Activated effector memory CD4-positive, alpha-beta T cell treated with Interleukin-2 at 50 U/mL for 16 hours (primary cell): ENCODE results near the gene CTBP1.

ENCODE experiments used
- DNase-seq: peaks from one replicate; pipeline ENCODE4 v3.0.0-alpha.2; 2020

CTBP1 gene

DNA sequence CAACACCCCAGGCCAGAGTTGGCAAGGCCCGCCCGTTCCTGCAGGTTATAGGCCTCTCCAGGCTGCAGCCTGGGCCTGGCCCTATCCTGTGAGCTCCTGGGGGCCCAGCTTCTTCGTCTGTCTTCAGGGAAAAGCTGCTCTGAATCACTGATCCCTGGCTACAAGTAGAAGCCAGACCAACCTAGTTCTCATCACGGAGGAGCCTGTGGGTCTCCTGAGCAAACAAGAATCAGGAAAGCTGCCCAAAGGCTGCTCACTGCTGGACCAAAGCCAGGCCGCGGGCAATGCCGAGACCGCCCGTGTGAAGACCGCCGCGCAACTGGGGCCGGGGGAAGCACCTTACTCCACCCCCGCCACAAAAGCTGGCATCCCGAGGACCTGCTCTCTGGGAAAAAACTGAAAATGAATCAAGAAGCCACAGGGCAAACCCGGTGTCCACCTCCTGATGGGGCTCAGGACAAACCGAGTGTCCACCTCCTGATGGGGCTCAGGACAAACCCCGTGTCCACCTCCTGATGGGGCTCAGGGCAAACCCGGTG, 12.8 kb downstream of the CTBP1 start:
- DNase-seq = no peak

DNA sequence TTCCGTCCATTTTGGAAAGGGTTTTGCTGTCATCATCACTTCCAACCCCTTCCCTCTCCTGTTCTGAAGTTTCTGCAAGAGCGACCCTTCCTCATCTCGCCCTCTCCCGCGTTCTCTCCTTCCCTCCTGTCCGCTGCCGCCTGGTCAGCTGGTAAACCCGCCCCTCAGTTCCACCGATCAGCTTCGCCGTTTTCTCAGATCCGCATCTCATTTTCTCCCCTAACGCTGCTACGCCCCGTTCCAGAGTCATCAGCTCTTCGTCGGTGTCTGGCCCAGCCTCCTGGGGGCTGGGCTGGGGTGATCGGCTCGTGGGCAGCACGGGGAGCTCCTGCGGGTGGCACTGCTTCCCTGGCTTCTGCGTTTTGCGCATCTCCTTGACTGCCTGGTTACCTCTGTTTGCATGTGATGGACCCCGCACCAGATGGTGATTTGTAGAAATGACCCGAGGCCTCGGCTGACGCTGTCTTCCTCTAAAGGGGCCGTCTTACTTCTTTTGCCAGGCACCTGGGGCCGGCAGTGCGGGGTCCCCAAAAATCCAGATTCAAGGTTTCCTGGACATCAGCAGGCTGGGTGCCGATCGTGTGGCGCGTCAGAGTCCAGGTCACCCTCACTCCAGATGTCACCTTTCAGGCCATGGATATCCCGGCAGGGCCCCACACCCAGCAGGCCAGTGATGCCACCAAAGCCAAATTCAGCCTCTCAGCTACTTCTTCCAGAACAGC, 13.4 kb downstream of the CTBP1 start:
- DNase-seq = no peak

DNA sequence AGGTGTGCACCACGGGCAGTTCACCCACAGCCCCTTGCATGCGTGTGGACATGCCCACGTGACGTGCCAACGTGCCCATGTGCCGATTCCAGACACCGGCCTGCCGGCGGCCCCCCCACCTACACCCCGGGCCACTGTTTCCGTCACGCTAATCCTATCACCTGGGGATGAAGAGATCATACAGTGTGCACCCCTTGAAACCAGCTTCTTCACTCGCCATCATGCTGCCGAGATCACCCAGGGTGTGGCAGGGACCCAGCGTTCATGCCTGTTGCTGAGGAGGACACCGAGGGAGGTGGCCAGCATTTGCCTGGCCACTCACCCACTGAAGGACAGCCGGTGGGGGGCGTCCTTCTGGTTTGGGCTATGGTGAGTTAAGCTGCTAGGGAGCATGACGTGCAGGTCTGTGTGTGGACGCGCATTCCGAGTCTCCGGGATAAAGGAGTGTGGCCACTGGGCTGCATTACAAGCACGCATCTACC, 14.1 kb downstream of the CTBP1 start:
- no peak for DNase-seq

DNA sequence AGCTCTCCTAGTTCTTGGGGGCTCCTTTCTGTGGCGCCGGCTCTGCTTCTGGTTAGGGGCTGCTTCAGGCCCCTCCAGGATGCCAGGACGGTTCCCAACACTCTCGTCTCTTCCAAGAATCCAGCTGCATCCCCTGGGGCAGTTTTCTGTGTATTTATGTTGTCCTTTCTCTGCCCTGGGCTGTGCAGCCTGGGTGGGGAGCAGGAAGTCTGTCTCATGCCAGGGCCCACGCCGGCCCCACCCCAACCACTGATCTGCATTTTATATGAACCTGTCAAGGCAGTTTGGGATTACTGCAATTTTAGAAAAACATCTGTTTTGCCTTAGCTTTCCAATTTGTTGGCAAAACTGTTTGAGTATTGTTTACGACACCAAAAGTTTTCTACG, 14.6 kb downstream of the CTBP1 start:
- no peak for DNase-seq

DNA sequence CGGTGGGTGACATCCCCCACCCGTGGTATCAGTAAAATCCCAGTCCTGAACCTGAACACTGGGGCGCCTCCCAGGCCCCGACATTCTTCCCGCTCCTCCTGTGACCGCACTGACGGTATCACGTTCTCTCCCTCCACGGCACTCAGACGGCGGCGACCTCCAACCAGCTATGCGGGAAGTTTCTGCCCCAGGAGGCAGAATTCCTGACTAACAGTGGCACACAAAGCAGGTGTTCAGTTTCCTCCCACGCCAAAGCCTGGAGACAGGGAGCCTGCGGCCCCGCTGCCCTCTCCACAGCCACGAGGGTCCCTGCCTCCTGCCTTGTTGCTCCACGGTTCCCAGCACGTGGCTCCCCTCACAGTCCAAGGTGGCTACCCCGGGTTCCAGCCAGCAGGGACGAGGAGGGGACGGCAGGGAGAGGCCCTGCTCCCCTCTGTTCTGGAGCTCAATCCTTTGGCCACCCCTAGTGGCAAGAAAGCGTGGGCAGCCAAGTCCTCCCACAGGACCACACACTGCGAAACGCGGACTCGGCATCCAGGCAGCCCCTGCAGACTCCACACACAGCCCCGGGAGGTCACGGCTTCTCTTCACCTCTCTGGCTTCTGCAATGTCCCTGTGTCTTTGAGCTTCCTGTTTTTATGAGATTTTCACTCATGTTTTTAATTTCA, 15.2 kb downstream of the CTBP1 start:
- DNase-seq = no peak

GRCh38 chr4:1232661-1233621, 16.0 kb downstream of the CTBP1 start:
- DNase-seq = no peak

- no peak for DNase-seq
Measured at GRCh38 chr4:1231637-1232360, 17.1 kb downstream of the CTBP1 start.

DNA sequence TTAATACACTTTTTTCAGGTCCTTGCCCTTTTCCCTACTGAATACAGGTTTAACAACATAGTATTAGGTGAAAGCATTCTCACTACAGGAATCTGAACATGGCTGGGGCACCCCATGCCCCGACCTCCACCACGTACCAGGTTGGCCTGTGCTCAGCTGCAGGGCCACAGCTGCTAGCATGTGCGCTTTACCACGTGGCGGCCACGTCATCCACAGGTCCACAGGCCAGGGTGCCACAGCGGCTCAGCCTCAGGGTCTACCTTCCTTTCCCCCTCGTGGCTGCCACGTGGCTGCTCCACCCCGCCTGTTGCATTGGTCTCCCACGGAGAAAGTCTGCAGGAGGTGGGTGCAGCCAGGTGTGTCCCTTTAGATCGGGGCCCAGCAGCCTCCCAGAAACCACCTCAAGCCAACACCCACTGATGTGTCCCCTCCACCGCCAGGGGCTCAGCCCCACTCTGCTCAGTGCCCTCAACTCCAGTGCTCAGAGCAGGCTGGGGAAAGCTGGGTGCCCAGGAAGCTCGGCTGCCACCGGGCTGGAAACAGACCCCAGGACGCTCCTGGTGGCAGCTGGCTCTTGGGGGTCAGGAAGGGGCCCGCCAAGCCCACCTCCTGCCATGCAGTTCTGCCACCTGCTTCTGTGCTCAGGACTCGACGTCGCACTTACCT, 17.8 kb downstream of the CTBP1 start:
- no peak for DNase-seq

- no peak for DNase-seq
Measured at GRCh38 chr4:1230316-1230715, 18.6 kb downstream of the CTBP1 start.

GRCh38 chr4:1229117-1229849, 19.6 kb downstream of the CTBP1 start:
- no peak for DNase-seq

DNA sequence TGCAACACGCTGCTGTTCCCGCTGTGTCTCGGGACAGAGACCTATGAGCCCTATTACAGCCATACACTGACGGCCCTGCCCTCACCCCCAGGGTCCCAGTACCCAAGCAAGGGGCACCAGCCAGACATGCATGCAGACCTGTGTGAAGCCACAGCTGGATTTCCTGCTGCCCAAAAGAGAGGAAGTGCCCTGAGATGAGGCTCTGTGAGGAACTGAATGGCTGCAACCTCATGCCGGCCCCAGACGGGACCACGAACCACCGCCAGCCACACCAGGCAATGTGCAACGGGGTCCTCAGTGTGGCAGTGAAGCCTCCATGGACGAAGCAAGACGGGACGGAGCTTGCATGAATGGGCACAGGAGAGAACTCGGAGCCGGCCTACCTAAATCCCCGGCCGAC, 21.1 kb downstream of the CTBP1 start:
- no peak for DNase-seq

- DNase-seq = no peak
Measured at GRCh38 chr4:1226598-1226997, 22.3 kb downstream of the CTBP1 start.

- DNase-seq = no peak
Measured at GRCh38 chr4:1226144-1226481, 22.8 kb downstream of the CTBP1 start.

DNA sequence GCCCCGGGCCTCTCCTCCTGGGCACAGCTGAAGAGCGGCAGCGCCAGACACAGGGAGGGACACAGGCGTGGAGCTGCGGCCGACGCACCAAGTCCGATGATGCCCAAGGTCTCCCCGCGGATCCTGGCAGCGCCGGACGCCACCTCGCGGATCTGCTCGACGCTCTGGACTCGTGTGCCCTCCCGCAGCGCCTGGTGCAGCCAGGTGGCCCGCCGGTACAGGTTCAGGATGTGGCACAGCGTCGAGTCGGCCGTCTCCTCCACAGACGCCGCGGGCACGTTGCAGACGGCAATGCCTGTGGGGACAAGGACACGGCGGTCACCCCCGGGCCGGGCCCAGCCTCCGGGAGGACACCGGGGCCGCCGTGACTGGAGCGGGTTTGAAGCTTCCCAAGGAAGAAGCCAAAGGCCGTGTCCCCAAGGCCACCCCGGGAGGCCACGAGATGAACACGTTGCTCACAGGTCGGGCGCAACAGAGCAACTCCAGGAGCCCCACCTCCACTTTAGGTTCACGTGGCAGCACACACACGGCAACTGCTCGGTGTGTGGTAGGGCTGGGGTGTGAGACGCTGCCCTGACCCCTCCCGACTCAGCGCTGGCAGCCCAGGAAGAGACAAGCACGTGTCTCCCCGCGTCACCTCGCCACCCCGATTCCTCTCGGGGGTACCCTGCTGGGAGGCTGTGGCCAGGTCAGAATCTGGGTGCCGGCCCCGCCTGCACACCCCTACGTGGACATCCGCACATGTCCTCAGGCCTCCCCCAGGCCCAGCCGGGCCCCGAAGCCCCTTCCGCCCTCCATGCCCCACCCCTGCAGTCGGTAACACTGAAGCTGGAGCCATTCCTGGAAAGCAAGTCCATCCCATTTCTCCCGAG, 23.4 kb downstream of the CTBP1 start:
- DNase-seq = no peak

GRCh38 chr4:1223841-1224809, 24.8 kb downstream of the CTBP1 start:
- no peak for DNase-seq

DNA sequence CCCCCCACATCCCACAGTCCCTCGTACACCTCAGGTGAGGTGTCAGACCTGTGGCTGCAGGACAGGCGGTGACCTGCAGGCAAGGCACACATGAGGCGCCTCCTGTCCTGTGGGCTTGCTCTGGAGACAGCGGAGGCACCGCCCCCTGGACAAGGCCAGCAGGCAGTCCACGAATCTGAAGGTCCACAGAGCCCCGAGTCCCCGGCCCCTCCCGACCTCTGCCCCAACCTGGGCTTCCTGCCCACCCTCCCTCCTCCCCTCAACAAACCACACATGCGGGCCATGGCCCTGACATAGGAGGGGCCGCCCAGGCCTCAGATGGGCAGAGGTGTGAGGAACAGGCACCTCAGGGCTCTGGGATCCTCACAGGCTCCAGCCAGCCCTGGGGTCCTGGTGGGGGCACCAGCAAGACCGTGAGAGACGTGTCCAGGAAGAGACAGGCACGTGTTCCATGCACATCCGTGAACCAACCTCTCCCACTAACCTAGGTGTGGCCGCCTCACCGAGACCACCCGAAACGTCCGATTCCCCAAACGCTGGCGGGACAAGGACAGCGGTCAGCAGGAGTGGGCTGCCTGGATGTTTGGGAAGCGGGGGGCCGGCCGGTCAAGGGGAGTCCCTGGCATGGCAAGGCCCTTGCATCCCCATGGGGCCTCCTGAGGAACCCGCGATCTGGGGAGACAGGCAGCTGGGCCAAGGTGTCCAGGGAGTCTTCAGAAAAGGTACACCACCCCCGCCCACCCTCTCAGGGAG, 25.8 kb downstream of the CTBP1 start:
- DNase-seq = no peak

- no peak for DNase-seq
Measured at GRCh38 chr4:1222036-1222789, 26.7 kb downstream of the CTBP1 start.
